GM23248 (cell line): ENCODE data around the gene C6orf15. TPM values are rescaled to one million over a fixed set of nuclear protein-coding genes. Genes with fewer than 3 reads are reported as not detected.

Experiments
- DNase-seq: peaks from one replicate; pipeline ENCODE4 v3.0.0-alpha.2; 2015
- H2AFZ ChIP-seq: fragments of 200-600 bp; sonication (generic); 2 replicates; pipeline ENCODE4 v1.6.1; 2016; ENCODE audit warnings: antibody characterized with exemption
- H3F3A ChIP-seq: fragments of 200-600 bp; sonication (generic); 2 replicates; pipeline ENCODE4 v1.6.1; 2016; ENCODE audit warnings: mild to moderate bottlenecking, antibody characterized with exemption, mixed run types; ENCODE audit not compliant: insufficient read depth
- H3K27ac ChIP-seq: fragments of 200-600 bp; sonication (generic); 2 replicates; pipeline ENCODE4 v1.5.1; 2016; ENCODE audit warnings: mild to moderate bottlenecking
- H3K27me3 ChIP-seq: fragments of 200-600 bp; sonication (generic); replicated peaks from 2 replicates; pipeline ENCODE4 v1.6.1; 2016; ENCODE audit warnings: mild to moderate bottlenecking; ENCODE audit not compliant: insufficient read depth
- H3K36me3 ChIP-seq: fragments of 200-600 bp; sonication (generic); 2 replicates; pipeline ENCODE4 v1.6.1; 2016; ENCODE audit warnings: low read depth, mild to moderate bottlenecking
- H3K4me1 ChIP-seq: fragments of 200-600 bp; sonication (generic); 2 replicates; pipeline ENCODE4 v1.6.1; 2016; ENCODE audit warnings: mild to moderate bottlenecking; ENCODE audit not compliant: insufficient read depth
- H3K4me2 ChIP-seq: fragments of 200-600 bp; sonication (generic); one replicate; pipeline ENCODE4 v1.6.1; 2016; ENCODE audit warnings: mild to moderate bottlenecking; ENCODE audit not compliant: unreplicated experiment
- H3K4me3 ChIP-seq: fragments of 200-600 bp; sonication (generic); 2 replicates; pipeline ENCODE4 v1.5.1; 2016; ENCODE audit warnings: mild to moderate bottlenecking
- H3K79me2 ChIP-seq: fragments of 200-600 bp; sonication (generic); 2 replicates; pipeline ENCODE4 v1.6.1; 2016; ENCODE audit warnings: mild to moderate bottlenecking; ENCODE audit not compliant: insufficient read depth
- H3K9ac ChIP-seq: fragments of 200-600 bp; sonication (generic); 2 replicates; pipeline ENCODE4 v1.6.1; 2016; ENCODE audit warnings: mild to moderate bottlenecking
- H3K9me2 ChIP-seq: fragments of 200-600 bp; sonication (generic); 2 replicates; pipeline ENCODE4 v1.6.1; 2016; ENCODE audit warnings: mixed run types, mild to moderate bottlenecking, moderate library complexity; ENCODE audit not compliant: insufficient read depth
- H3K9me3 ChIP-seq: fragments of 200-600 bp; sonication (generic); one replicate; pipeline ENCODE4 v1.6.1; 2017; ENCODE audit warnings: low read depth
- H4K20me1 ChIP-seq: fragments of 200-600 bp; sonication (generic); 2 replicates; pipeline ENCODE4 v1.6.0; 2016; ENCODE audit not compliant: insufficient read depth
- EZH2 ChIP-seq: fragments of 200-600 bp; sonication (generic); IDR thresholded peaks from 2 replicates; pipeline ENCODE4 v1.6.1; 2018; ENCODE audit warnings: antibody characterized with exemption, mild to moderate bottlenecking; ENCODE audit not compliant: insufficient read depth, poor library complexity, severe bottlenecking
- EZH2phosphoT487 ChIP-seq: fragments of 200-600 bp; sonication (generic); IDR thresholded peaks from 2 replicates; pipeline ENCODE4 v1.6.1; 2018; ENCODE audit warnings: antibody characterized with exemption, moderate library complexity, mild to moderate bottlenecking, low read depth; ENCODE audit not compliant: insufficient read depth
- WGBS, 2 experiments: methylation state at CpG; one replicate each; pipeline ENCODE4 v1.1.6; 2015 to 2017; ENCODE audit warnings: low lambda C conversion rate in 2 of 2, low coverage in 1 of 2; ENCODE audit errors: missing lambda C conversion rate in 2 of 2; 5-methylcytosine and 5-hydroxymethylcytosine counted together
- in situ Hi-C: fragments of 300-500 bp; cut with MboI; formaldehyde crosslinking; loops from 2 replicates; pipeline ENCODE4 v1.15.0; 2020
- polyA plus RNA-seq: library from polyadenylated mRNA; unstranded; fragments of >200 nt; fragmentation: Nextera tagmentation; extraction: Ambion mirVana; gene quantifications from 2 replicates; pipeline ENCODE4 v1.2.1, GENCODE V29; 2016
- total RNA-seq: library from RNA; depleted of rRNA; stranded (reverse); fragments of >200 nt; shearing (Covaris generic); gene quantifications from 2 replicates; pipeline ENCODE4 v1.2.3, GENCODE V29; 2014

The C6orf15 gene
- total and polyA plus RNA-seq, 2 experiments from 2014 or later: not detected

DNA sequence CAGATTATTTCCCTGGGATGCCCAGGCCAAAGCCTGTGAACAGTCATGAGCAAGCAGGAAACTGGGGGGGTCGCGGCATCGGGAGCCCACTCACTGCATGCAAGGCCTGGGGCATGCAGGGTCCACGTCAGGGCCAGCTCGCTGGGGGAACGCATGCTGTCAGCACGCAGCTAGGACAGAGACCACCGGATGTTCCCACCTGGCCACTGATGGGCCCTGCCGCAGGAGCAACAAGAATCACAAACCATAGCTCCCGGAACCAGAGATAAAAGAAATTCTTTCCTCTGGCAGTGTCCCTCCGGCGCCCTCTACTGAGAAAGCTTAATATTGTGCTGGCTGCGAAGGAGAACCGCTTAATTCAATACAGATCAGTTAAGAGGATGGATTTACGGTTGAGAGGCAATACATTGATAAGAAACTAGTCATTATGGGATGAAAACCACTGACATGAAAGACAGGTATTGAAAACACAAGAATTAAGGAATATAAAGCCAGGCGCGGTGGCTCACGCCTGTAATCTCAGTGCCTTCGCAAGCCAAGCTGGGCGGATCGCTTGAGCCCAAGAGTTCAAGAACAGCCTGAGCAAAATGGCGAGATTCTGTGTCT, 32.6 kb downstream of the C6orf15 start:
- 25 to 26% methylated on average over 22 of the region's 22 CpGs for WGBS, 2 experiments
- no peaks in the 10 kb centered on the region for H3K79me2 ChIP-seq
- no peak overlapping the region; the same call in 1 of the 2 replicates for H3K9ac ChIP-seq
- peaks cover 9% of the 10 kb centered on the region for H3K4me1 ChIP-seq
- in situ Hi-C loops: loop anchor here (10.0 to 25.0 kb wide), 3 partner anchors 165 to 342 kb away; partner anchors contain the start of genes FLOT1, IER3 and VARS2
- no peaks in the 10 kb centered on the region for H3K36me3 ChIP-seq
- peak; percentile 83 for DNase-seq
- no peaks in the 10 kb centered on the region for H3K9me3 ChIP-seq
- no peaks in the 10 kb centered on the region for H3F3A ChIP-seq
- H3K4me2 ChIP-seq: peak overlapping the region; percentile 49
- no peaks in the 10 kb centered on the region for H4K20me1 ChIP-seq
- H2AFZ ChIP-seq: peak overlapping the region; percentile 77
- no peak overlapping the region for H3K27ac ChIP-seq
- TF ChIP-seq EZH2 (no peak), EZH2phosphoT487 (no peak)
- no peaks in the 10 kb centered on the region for H3K9me2 ChIP-seq
- H3K27me3 ChIP-seq: no peaks in the 10 kb centered on the region
- H3K4me3 ChIP-seq: peak overlapping the region; percentile 25; the same call in 1 of the 2 replicates

- Histone ChIP-seq H3K79me2 (no peaks in the 10 kb centered on the region), H3F3A (no peaks in the 10 kb centered on the region), H3K27ac (no peak overlapping the region), H3K4me1 (peaks cover 12% of the 10 kb centered on the region), H3K36me3 (no peaks in the 10 kb centered on the region), H3K9ac (no peak overlapping the region), H3K9me2 (no peaks in the 10 kb centered on the region), H3K4me2 (no peak overlapping the region), H4K20me1 (no peaks in the 10 kb centered on the region), H2AFZ (no peak overlapping the region), H3K9me3 (no peaks in the 10 kb centered on the region), H3K4me3 (no peak overlapping the region), H3K27me3 (no peaks in the 10 kb centered on the region)
- DNase-seq: no peak
- WGBS, 2 experiments: 96 to 100% methylated on average over 4 of the region's 4 CpGs
- TF ChIP-seq EZH2phosphoT487 (no peak), EZH2 (no peak)
- in situ Hi-C loops: loop anchor here (10.0 to 25.0 kb wide), 2 partner anchors 162 to 339 kb away; partner anchors contain the start of genes FLOT1, IER3 and VARS2
Measured at GRCh38 chr6:31076611-31077010, 35.8 kb downstream of the C6orf15 start.

DNA sequence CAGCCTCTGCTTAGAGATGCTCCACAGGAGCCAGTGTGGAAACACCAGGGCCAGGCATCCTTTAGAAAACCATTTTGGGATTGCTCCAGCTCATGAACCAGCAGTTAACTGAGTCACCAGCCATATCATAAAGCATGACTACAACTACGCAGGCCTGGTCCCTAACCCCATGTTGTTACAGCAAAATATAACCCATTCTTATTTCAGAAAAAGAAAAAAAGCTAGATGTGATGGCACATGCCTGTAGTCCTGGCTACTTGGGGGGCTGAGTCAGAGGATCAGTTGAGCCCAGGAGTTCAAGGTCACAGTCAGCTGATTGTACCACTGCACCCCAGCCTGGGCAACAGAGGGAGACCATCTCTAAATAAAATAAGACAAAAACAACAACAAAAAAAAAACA, 36.8 kb downstream of the C6orf15 start:
- Histone ChIP-seq H3K27me3 (no peaks in the 10 kb centered on the region), H3K79me2 (no peaks in the 10 kb centered on the region), H3F3A (no peaks in the 10 kb centered on the region), H3K4me2 (no peak overlapping the region), H2AFZ (no peak overlapping the region), H3K36me3 (no peaks in the 10 kb centered on the region), H3K27ac (peak overlapping the region; percentile 19; the same call in 1 of the 2 replicates), H3K9me2 (no peaks in the 10 kb centered on the region), H3K9ac (no peak overlapping the region), H3K4me1 (peaks cover 12% of the 10 kb centered on the region), H4K20me1 (no peaks in the 10 kb centered on the region), H3K4me3 (no peak overlapping the region), H3K9me3 (no peaks in the 10 kb centered on the region)
- in situ Hi-C loops: loop anchor here (10.0 to 25.0 kb wide), 2 partner anchors 161 to 338 kb away; partner anchors contain the start of genes FLOT1, IER3 and VARS2
- TF ChIP-seq EZH2phosphoT487 (no peak), EZH2 (no peak)
- 4 to 6% methylated on average over 1 of the region's 1 CpG for WGBS, 2 experiments
- DNase-seq: peak; percentile 91

- 83 to 88% methylated on average over 4 of the region's 4 CpGs for WGBS, 2 experiments
- H3K9ac ChIP-seq: no peak overlapping the region
- in situ Hi-C loops: loop anchor here (10.0 kb wide), 1 partner anchor 160 kb away; the partner anchor contains the start of gene VARS2
- H3K4me1 ChIP-seq: peaks cover 12% of the 10 kb centered on the region
- H3K9me2 ChIP-seq: no peaks in the 10 kb centered on the region
- no peak overlapping the region for H3K4me2 ChIP-seq
- no peak for DNase-seq
- no peaks in the 10 kb centered on the region for H3K79me2 ChIP-seq
- H3K4me3 ChIP-seq: no peak overlapping the region
- H3K27ac ChIP-seq: no peak overlapping the region
- TF ChIP-seq EZH2phosphoT487 (no peak), EZH2 (no peak)
- H3K36me3 ChIP-seq: no peaks in the 10 kb centered on the region
- H3K9me3 ChIP-seq: no peaks in the 10 kb centered on the region
- no peak overlapping the region for H2AFZ ChIP-seq
- H3K27me3 ChIP-seq: no peaks in the 10 kb centered on the region
- no peaks in the 10 kb centered on the region for H4K20me1 ChIP-seq
- no peaks in the 10 kb centered on the region for H3F3A ChIP-seq
Measured at GRCh38 chr6:31074401-31074800, 38.0 kb downstream of the C6orf15 start.
